Superior temporal gyrus (tissue), 1 donor: Measurements from ENCODE around the gene PSTK.

Source experiments
- DNase-seq: peaks from one replicate; pipeline ENCODE4 v3.0.0-alpha.2; 2016; ENCODE audit errors: extremely low spot score

PSTK gene

DNA sequence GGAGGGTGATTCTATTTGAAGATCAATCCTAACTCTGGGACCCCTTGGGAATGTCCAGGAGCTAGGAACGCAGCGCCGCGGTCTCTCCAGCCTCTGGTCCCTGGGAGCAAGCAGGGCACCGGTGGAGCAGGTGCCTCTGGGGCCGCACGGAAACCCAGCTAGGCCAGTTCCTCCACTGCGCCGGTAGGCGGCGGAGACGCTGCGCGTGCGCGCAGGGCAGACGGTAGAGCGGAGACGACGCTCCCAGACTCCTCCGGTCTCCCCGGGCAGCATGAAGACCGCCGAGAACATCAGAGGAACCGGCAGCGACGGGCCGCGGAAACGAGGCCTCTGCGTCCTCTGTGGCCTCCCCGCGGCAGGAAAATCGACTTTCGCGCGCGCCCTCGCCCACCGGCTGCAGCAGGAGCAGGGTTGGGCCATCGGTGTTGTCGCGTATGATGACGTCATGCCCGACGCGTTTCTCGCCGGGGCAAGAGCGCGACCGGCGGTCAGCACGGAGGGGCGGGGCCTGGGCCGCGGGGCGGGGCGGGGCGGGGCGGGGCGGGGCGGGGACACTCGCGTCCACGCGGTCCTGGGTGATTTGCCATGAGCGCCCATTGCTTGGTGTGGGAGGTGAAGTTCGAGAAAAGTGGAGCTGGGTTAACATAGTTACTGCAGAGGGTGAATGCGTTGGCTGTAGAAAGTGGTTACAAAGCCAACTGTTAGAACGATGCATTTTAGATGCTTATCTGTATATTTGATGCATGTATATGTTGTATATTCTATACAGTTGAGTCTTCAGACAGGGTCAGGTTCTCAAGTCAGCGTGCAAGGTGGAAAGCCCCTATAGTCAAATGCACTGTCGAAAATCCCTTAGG lies at the start of gene PSTK:
Gene PSTK (plus strand): TSS at position 193 of the 857 bp plus-strand sequence. CDS start 79 bp downstream, at position 272.
- peak; percentile 93 for DNase-seq

DNA sequence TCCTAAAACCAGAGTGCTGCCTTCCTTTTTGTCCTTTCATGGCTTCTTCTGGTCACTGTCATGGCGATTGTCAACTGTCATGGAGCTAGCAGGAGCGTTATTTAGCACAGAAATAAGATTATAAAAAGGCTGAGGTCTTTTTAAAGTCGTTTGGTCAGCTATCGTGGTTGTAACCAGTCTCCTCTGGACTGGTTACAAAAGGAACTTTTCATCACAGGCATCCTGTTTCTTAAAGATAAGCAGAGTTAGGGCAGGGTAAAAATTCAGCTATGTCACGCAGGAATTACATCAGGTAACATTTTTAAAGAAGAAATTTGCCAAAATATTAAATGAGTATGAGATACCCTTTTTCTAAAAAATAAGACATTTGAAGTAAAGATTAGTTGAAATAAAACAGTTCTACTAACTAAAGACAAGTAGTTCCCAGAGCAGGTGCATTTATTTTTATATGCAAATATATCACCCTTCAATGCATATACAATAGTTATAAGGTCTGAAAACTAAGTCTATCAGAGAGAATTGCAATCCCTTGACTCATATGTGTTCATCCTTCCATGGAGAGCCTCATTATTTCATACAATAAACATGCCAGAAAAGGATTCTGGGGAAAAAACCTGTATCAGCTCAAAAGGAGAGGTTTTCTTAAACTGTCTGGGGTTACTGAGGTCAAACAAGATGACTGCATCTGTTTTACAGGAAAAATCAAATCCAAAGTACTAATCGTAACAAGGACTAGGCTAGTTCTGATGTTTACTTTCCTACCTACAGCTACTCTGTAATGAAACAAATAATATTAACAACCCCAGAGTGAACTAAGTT lies 48.9 kb upstream of the PSTK start:
- no peak for DNase-seq

GRCh38 chr10:122939133-122939855 lies 40.9 kb upstream of the PSTK start:
- no peak for DNase-seq

DNA sequence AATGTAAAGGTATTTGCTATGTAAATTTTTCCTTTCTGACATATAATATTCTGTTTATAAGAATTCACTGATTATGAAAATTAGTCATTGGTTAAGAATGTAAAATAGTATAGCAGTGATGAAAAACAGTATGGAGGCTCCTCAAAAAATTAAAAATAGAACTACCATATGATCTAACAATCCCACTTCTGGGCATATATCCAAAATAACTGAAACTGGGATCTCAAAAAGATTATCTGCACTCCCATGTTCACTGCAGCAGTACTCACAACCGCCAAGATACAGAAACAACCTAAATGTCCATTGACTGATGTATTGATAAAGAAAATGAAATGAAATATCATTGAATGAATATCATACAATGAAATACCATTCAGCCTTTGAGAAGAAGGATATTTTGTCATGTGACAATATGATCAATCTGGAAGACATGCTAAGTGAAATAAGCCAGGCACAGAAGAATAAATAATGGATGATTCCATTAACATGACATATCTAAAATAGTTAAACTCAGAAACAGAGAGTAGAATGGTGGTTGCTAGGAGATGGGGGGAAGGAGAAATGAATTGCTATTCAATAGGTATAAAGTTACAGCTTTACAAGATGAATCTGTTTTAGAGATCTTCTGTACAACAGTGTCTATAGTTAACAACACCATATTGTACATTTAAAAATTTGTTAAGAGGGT lies 40.2 kb upstream of the PSTK start:
- DNase-seq: no peak

GRCh38 chr10:122949296-122949695 lies 30.9 kb upstream of the PSTK start:
- no peak for DNase-seq

GRCh38 chr10:122953902-122954730 lies 26.1 kb upstream of the PSTK start, which contains the start of gene C10orf88:
TSS of gene C10orf88 (minus strand) at chr10:122954227. CDS start at chr10:122954178, 49 bp downstream.
- DNase-seq: peak; percentile 98

GRCh38 chr10:122954731-122955050 lies 25.5 kb upstream of the PSTK start:
- DNase-seq: no peak

DNA sequence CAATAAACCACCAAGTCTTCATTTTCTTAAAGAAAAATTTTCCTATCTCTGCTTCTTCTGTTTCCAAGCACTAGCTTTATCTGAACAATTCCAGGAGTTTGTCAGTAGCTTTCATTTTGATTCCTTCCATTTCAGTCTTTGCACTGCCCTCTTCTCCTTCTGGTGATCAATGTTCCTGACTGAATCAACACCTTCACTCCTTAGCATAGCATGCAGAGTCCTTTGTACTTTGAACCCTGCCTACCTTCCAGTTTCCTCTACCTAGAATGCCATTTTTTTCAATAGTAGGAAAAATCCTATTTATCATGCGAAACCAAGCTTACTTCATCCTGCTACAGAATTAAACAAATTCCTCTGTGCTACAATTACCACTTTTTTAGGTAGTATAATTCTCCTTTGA lies 24.3 kb upstream of the PSTK start:
- DNase-seq: no peak

DNA sequence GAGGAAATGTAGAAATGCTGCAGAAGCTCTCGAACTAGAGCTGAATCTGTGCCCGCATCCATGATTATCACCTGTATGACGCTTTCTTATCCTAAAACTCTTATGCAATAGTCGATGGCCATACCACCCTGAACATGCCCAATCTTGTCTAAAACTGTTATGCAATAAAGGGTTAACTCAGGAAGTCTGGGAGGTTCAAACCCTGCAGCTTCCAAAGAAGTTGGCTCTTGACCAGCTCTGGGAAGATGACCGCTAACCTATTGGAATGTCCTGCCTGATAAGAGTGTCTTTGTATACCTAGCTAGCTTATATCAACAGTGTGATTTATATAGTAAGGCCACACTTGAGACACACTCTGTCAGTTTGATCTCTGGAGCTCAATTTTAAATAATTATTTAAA lies 22.7 kb upstream of the PSTK start:
- DNase-seq: no peak

DNA sequence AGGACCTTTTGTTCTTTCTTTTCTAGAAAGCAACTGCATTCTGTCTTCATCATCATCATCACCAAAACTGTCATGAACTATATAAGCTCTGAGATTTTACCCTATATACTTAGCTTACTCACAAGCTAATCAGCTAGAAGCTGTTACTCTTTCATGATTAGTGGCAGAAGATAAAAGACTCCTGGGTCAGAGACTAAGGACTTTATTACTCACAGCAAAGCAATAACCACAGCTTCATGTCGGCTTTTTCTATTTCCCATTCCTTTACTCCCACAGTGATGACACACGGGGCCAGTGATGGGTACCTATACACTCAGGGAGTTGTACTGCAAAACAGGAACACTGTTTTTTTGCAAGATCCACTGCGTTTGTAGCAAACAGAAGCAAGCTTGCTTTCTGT lies 17.8 kb upstream of the PSTK start:
- DNase-seq: no peak

- no peak for DNase-seq
These were observed 13.3 kb upstream of the PSTK start for GRCh38 chr10:122966879-122967278.

DNA sequence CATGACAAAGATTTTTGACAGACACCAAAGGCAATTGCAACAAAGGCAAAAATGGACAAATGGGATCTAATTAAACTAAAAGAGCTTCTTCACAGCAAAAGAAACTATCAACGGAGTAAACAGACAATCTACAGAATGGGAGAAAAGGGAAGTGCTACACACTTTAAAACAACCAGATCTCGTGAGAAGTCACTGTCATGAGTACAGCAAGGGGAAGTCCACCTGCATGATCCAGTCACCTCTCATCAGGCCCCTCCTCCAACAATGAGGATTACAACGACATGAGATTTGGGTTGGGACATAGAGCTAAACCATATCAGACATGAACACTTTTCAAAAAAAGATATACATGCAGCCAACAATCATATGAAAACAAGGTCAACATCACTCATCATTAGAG lies 11.5 kb upstream of the PSTK start:
- no peak for DNase-seq

DNA sequence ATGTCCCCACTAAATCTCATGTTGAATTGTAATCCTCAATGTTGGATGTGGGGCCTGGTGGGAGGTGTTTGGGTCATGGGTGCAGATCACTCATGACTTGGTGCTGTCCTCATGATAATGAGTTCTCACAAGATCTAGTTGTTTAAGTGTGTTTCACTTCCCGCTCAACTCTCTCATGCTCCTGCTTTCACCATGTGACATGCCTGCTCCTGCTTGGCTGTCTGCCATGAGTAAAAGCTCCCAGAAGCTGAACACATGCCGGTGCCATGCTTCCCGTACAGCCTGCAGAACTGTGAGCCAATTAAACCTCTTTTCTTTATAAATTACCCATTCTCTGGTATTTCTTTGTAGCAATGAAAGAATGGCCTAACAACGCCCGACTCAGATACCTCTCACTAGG lies 6.2 kb upstream of the PSTK start:
- DNase-seq: no peak

- no peak for DNase-seq
These were observed 5.6 kb upstream of the PSTK start for GRCh38 chr10:122974543-122975064.

DNA sequence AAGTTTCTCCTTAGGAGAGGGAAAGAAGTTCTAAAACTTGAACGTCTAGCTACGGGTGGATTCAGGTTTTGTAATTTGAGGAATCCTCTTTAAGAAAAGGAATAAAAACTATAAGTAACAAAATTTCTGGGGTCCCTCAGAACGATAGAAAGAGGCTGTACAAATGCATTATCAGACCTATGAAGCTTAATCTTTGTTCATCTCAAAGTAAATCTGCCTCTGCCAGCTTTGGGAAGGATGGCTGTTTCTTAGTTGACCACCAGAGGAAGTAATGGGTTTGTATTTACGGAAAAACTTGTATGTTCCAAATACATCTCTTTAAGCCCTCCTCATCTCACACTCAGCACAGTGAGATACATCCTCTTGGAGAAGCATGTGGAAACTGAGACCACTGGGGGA lies 864 bp downstream of the PSTK start:
- peak; percentile 32 for DNase-seq

- no peak for DNase-seq
These were observed 3.7 kb downstream of the PSTK start for GRCh38 chr10:122983898-122984297.

- no peak for DNase-seq
These were observed 4.5 kb downstream of the PSTK start for GRCh38 chr10:122984708-122985107.

DNA sequence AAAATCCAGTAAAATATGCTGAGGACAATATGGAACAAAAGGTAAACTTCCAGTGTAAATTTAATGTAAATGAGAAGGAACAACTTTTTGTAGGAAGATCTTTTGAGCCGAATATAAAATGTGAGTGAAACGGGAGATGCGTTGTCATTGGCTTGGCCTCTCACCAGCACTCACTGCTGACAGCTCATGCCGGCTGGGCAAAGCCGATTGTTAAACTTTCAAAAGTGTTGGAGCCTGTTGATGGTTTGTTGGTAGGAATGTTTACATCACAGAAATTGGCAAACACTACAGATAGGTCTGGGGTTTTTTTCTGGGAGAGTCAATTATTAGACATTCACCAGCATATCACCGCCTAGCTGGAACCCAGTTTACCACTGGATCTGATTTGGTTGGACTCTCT lies 6.1 kb downstream of the PSTK start:
- peak; percentile 24 for DNase-seq

GRCh38 chr10:122988501-122988900 lies 8.3 kb downstream of the PSTK start:
- no peak for DNase-seq

DNA sequence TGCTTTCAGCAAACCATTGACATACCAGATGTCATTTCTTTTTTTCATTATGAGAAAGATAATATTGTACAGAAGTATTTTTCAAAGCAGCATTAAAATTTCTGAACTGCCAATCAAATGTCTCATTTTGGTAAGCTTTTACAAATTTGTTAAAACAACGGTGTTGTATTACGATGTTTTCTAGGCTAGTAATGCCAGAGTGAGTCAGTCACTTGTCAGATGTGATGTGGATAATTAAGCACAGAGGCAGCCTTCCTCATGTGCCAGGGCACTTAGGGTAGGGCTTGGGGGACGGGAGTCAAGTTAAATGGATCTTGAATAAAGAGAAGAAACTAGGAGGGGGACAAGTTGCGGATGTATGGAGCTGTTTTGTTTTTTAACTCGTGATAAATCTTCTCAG lies 10.1 kb downstream of the PSTK start:
- DNase-seq: peak; percentile 20
